ENCODE results near the gene KCNAB1.

Gene KCNAB1

DNA sequence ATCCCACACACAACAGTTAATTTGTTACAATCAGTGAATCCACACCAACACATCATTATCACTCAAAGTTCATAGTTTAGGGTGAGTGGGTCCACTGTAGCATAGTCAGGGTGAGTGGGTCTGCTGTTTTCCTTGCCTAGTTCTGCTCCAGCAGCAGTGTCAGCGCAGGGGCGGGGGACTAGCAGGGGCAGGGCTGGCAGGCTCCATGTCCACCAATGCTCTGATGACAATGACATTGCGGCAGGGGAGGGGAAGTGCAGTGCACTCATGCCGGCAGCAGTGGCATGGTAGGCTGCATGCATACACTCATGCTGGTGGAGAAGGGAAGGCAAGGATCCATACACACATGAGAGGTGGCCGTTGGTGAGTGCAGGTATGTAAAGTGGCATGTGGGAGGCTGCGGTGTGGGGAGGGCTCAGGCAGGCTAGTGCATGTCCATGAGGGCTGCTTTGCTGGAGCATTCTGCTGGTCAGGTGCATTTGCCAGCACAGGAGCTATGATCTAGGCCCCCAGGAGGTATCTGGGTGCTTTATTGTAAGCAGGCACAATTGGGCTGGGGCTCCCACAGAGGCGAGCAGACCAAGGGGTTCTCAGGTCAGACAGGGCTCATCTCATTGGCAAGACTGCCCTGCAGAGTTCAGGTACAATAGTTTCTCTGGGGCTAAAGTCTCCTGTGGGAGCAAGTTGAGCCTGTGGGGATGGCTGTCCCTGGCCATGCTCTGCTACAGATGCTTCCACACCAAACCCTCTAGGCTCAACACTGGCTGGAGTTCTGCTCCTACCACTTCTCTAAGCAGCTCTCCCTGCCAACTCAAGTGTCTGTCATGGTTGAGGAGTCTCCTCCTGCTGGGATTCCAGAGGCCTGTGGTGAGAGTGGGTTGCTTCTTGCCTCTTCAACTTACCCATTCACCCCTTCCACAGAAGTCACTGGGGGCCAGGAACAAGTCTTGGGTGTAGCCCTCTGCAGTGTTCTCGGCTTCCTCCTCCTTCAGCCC, 81.3 kb downstream of the KCNAB1 start:
- no peak for TF ChIP-seq TAF1 (IDR thresholded peaks at IDR 0.05; ENCODE audit: borderline replicate concordance, insufficient read depth, low read length)
- TF ChIP-seq POLR2AphosphoS5 (IDR thresholded peaks at IDR 0.05; ENCODE audit: low read depth, low read length): no peak
- no peak for TF ChIP-seq FOXP2 (optimal IDR thresholded peaks at IDR 0.05; ENCODE audit: borderline replicate concordance, extremely low read depth, extremely low read length, insufficient read depth)
- TF ChIP-seq, protein P1, sequence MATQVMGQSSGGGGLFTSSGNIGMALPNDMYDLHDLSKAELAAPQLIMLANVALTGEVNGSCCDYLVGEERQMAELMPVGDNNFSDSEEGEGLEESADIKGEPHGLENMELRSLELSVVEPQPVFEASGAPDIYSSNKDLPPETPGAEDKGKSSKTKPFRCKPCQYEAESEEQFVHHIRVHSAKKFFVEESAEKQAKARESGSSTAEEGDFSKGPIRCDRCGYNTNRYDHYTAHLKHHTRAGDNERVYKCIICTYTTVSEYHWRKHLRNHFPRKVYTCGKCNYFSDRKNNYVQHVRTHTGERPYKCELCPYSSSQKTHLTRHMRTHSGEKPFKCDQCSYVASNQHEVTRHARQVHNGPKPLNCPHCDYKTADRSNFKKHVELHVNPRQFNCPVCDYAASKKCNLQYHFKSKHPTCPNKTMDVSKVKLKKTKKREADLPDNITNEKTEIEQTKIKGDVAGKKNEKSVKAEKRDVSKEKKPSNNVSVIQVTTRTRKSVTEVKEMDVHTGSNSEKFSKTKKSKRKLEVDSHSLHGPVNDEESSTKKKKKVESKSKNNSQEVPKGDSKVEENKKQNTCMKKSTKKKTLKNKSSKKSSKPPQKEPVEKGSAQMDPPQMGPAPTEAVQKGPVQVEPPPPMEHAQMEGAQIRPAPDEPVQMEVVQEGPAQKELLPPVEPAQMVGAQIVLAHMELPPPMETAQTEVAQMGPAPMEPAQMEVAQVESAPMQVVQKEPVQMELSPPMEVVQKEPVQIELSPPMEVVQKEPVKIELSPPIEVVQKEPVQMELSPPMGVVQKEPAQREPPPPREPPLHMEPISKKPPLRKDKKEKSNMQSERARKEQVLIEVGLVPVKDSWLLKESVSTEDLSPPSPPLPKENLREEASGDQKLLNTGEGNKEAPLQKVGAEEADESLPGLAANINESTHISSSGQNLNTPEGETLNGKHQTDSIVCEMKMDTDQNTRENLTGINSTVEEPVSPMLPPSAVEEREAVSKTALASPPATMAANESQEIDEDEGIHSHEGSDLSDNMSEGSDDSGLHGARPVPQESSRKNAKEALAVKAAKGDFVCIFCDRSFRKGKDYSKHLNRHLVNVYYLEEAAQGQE (IDR thresholded peaks at IDR 0.05; ENCODE audit: insufficient read depth in 1 of 2, low read depth in 2 of 2, low read length in 2 of 2): no peak
- TF ChIP-seq SIN3A (IDR thresholded peaks at IDR 0.05; ENCODE audit: borderline replicate concordance, insufficient read depth, low read length): no peak

DNA sequence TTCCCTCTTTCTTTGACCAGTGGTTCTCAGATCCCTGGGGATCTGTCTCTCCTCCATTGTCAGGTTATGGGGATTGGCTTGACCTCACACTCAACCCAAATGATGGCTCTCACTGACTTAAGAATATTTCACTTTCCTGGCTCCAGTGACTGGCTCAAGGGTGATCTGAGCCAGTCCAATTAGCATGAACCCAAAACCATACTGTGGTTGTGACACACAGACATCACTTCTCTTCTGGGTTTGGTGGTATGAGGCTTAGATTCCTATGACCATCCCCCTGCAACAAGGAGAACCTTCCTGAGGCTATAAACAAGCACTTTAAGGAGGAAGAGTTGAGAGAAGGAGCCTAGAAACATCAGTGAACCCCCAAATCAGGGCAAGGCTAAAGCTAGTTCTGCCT, 85.8 kb downstream of the KCNAB1 start:
- TF ChIP-seq, protein P1 (IDR thresholded peaks at IDR 0.05; ENCODE audit: insufficient read depth in 1 of 2, low read depth in 2 of 2, low read length in 2 of 2): no peak
- TF ChIP-seq FOXP2 (optimal IDR thresholded peaks at IDR 0.05; ENCODE audit: borderline replicate concordance, extremely low read depth, extremely low read length, insufficient read depth) (no peak), SIN3A (IDR thresholded peaks at IDR 0.05; ENCODE audit: borderline replicate concordance, insufficient read depth, low read length) (no peak), POLR2AphosphoS5 (IDR thresholded peaks at IDR 0.05; ENCODE audit: low read depth, low read length) (no peak), TAF1 (IDR thresholded peaks at IDR 0.05; ENCODE audit: borderline replicate concordance, insufficient read depth, low read length) (no peak)

DNA sequence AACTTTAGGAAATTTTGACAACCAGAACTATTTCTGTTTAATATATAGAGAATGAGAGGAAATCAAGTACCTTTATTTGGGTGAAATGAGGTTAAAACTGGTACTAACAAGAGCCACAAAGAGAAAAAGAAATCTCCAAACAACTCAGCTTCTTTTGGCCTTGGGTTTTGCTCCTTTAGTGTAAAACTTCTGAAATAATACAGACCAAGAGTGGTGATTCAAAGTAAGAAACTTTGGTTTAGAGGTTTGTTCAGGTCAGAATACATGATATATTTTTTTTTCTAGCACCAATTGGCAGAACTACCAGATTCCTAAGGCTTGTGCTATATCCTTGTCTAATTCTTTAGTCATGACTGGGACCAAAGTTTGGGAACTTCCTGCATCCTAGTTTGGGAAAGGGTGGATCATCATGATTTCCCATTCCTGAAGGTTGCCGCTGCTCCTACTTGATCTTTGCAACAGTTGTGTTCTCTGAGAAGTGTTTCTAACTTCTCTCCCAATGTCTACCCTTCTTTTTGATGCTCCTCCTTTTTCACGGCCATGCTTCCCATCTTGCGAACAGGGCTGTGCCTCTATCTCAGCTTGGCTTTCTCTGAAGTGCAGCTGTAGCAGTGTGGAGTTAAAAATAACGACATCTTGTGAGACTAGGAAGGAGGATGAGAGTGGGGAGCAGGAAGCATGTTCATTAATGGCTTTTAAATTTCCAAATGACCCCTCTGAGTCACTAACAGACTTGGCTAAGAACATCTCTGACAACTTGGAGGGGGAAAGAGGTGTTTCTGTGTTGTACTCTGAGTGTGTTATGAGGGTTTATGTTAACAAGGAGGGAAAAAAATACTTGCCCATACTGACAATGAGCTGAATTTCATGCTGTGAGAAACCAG, 87.7 kb downstream of the KCNAB1 start:
- TF ChIP-seq POLR2AphosphoS5 (IDR thresholded peaks at IDR 0.05; ENCODE audit: low read depth, low read length) (no peak), FOXP2 (optimal IDR thresholded peaks at IDR 0.05; ENCODE audit: borderline replicate concordance, extremely low read depth, extremely low read length, insufficient read depth) (no peak), SIN3A (IDR thresholded peaks at IDR 0.05; ENCODE audit: borderline replicate concordance, insufficient read depth, low read length) (no peak), TAF1 (IDR thresholded peaks at IDR 0.05; ENCODE audit: borderline replicate concordance, insufficient read depth, low read length) (no peak)

DNA sequence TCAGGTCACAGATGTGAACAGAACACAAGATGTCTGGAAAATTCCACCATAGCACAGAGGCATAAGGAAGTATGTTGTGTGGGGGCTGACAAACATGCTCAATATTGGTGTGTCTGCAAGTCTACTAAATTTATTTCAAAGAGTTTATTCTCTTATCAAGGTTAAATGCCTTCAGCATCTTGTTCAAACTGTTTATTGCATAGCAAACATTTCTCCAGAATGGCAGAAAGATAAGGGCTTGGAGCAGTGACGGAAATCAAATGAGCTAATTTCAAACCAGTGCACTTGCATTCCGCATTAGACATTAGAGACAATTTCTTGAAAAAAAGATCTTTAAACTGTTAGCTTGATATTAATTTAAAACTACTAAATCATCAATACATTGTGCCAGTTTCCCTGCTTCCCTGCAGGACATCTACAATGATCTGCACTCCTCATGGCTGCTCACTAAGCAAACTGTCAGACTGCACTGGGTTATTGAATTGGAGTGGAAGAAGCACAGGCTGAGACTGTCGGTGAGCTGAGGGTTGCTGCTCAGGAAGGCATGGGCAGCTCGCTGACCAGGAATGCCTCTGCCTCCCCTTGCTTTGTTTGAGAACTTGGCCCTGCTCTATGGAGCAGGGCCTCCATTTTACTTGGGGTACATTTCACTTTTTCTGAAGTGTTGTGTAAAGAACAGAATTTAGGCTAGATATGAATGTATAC, 89.4 kb downstream of the KCNAB1 start:
- TF ChIP-seq, protein P1 (IDR thresholded peaks at IDR 0.05; ENCODE audit: insufficient read depth in 1 of 2, low read depth in 2 of 2, low read length in 2 of 2): no peak
- TF ChIP-seq FOXP2 (optimal IDR thresholded peaks at IDR 0.05; ENCODE audit: borderline replicate concordance, extremely low read depth, extremely low read length, insufficient read depth) (no peak), TAF1 (IDR thresholded peaks at IDR 0.05; ENCODE audit: borderline replicate concordance, insufficient read depth, low read length) (no peak), POLR2AphosphoS5 (IDR thresholded peaks at IDR 0.05; ENCODE audit: low read depth, low read length) (no peak), SIN3A (IDR thresholded peaks at IDR 0.05; ENCODE audit: borderline replicate concordance, insufficient read depth, low read length) (no peak)

All from PFSK-1 (cell line).